ENCODE results near the gene CHD1L. TPM values are rescaled to one million over a fixed set of nuclear protein-coding genes. Genes with fewer than 3 reads are reported as not detected.
"Not testable (repeated sequence)": the region's sequence is repeated elsewhere in the genome, so short reads cannot be mapped to it uniquely, and the experiment has no call there.

Gene CHD1L
- total and polyA plus RNA-seq, 2 donors (not counting 3 experiments of a cell fraction or from before 2014, with no cell fraction given): 12.3 to 33.8 TPM

GRCh38 chr1:147225193-147225730 is 17.2 kb upstream of the CHD1L start, which contains the start of gene FMO5:
TSS of gene FMO5 (minus strand) at chr1:147225339. CDS start at chr1:147225029, 310 bp downstream.
- Histone ChIP-seq H3K36me3 (ENCODE audit: control insufficient read depth in 2 of 2, extremely low read depth in 1 of 2, insufficient read depth in 2 of 2, low read length in 2 of 2) (no peaks in the 10 kb centered on the region), H3K9me3 (replicated peaks; ENCODE audit: control insufficient read depth, insufficient read depth, low read length) (no peaks in the 10 kb centered on the region), H2AFZ (ENCODE audit: low read depth, low read length) (peak within 1 kb of the TSS; percentile 82), H3K4me3 (replicated peaks in 1 of 3; ENCODE audit: insufficient read depth in 1 of 3, low read depth in 1 of 3, low read length in 3 of 3) (peak within 1 kb of the TSS; percentile 55 to 91 (median 60)), H3K9me1 (replicated peaks; ENCODE audit: control insufficient read depth, extremely low read depth, insufficient read depth, low read length) (no peaks in the 10 kb centered on the region), H4K20me1 (replicated peaks; ENCODE audit: control insufficient read depth, extremely low read depth, insufficient read depth, low read length) (no peaks in the 10 kb centered on the region), H3K9ac (replicated peaks; ENCODE audit: extremely low read depth, insufficient read depth, low read length) (peak within 1 kb of the TSS; percentile 66), H3K27me3 (ENCODE audit: control insufficient read depth in 2 of 2, insufficient read depth in 2 of 2, low read length in 2 of 2) (peaks cover 2 to 4% of the 10 kb centered on the region in 2 experiments), H3K79me2 (ENCODE audit: control insufficient read depth, insufficient read depth, low read length) (no peaks in the 10 kb centered on the region), H3K4me2 (ENCODE audit: insufficient read depth, low read length) (peak within 1 kb of the TSS; percentile 73), H3K27ac (ENCODE audit: insufficient read depth, low read depth, low read length) (no peak within 1 kb of the TSS), H3K4me1 (ENCODE audit: control insufficient read depth, extremely low read depth, insufficient read depth, low read length) (peaks cover 4% of the 10 kb centered on the region)
- TF ChIP-seq FOS (IDR thresholded peaks at IDR 0.05; ENCODE audit: borderline replicate concordance, insufficient read depth, low read length) (no peak), JUN (IDR thresholded peaks at IDR 0.05; ENCODE audit: borderline replicate concordance, insufficient read depth, insufficient read length, low read depth) (no peak), POLR2A (IDR thresholded peaks at IDR 0.05; ENCODE audit: low read depth, low read length) (no peak), POLR2AphosphoS5 (IDR thresholded peaks at IDR 0.05; ENCODE audit: insufficient read depth, low read depth, low read length) (no peak), EZH2 (IDR thresholded peaks at IDR 0.05; ENCODE audit: borderline replicate concordance, low read depth, low read length, severe bottlenecking) (no peak), CTCF (IDR thresholded peaks at IDR 0.05; ENCODE audit: extremely low read depth in 1 of 2, insufficient read depth in 1 of 2, low read depth in 1 of 2, low read length in 2 of 2) (no peak), MYC (IDR thresholded peaks at IDR 0.05; ENCODE audit: low read depth, low read length) (no peak), GATA2 (IDR thresholded peaks at IDR 0.05; ENCODE audit: insufficient read depth, insufficient read length, low read depth, low read length) (no peak), MAX (IDR thresholded peaks at IDR 0.05; ENCODE audit: insufficient read depth, insufficient read length) (no peak)
- CTCF ChIA-PET: interaction anchor here (1.4 to 3.6 kb wide), 3 partner anchors 13 to 18 kb away, joined by 6 to 12 read pairs (median 6); partner anchors contain the start of gene CHD1L
- intact Hi-C loops (cut with micrococcal nuclease) (loop anchor here (1.0 kb wide), 2 partner anchors 17 to 53 kb away; partner anchors contain the start of genes CHD1L and PRKAB2), dilution Hi-C loops (cut with MboI; ENCODE audit: extremely low pct_ligation_motif_present, low sequenced_read_pairs) (no loop called here)
- peak; percentile 77 for FAIRE-seq
- no TSS peak for BruUV-seq (replicated peaks)
- POLR2A ChIA-PET: no interaction called here
- peak; percentile 57 for DNase-seq (ENCODE audit: low read depth, low spot score)

DNA sequence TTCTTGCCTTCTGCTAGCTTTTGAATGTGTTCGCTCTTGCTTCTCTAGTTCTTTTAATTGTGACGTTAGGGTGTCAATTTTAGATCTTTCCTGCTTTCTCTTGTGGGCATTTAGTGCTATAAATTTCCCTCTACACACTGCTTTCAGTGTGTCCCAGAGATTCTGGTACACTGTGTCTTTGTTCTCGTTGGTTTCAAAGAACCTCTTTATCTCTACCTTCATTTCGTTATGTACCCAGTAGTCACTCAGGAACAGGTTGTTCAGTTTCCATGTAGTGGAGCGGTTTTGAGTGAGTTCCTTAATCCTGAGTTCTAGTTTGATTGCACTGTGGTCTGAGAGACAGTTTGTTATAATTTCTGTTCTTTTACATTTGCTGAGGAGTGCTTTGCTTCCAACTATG is 11.5 kb upstream of the CHD1L start:
- intact Hi-C loops (cut with micrococcal nuclease); H3K9ac ChIP-seq (replicated peaks; ENCODE audit: extremely low read depth, insufficient read depth, low read length); FAIRE-seq; H3K36me3 ChIP-seq (ENCODE audit: control insufficient read depth in 2 of 2, extremely low read depth in 1 of 2, insufficient read depth in 2 of 2, low read length in 2 of 2); CTCF ChIA-PET; DNase-seq (ENCODE audit: low read depth, low spot score); H3K79me2 ChIP-seq (ENCODE audit: control insufficient read depth, insufficient read depth, low read length); H3K4me2 ChIP-seq (ENCODE audit: insufficient read depth, low read length); H3K27me3 ChIP-seq (ENCODE audit: control insufficient read depth in 2 of 2, insufficient read depth in 2 of 2, low read length in 2 of 2); dilution Hi-C loops (cut with MboI; ENCODE audit: extremely low pct_ligation_motif_present, low sequenced_read_pairs); POLR2A ChIA-PET; BruUV-seq (replicated peaks); H3K27ac ChIP-seq (ENCODE audit: insufficient read depth, low read depth, low read length); H3K4me3 ChIP-seq (replicated peaks in 1 of 3; ENCODE audit: insufficient read depth in 1 of 3, low read depth in 1 of 3, low read length in 3 of 3); H3K4me1 ChIP-seq (ENCODE audit: control insufficient read depth, extremely low read depth, insufficient read depth, low read length); H3K9me1 ChIP-seq (replicated peaks; ENCODE audit: control insufficient read depth, extremely low read depth, insufficient read depth, low read length); H2AFZ ChIP-seq (ENCODE audit: low read depth, low read length); H3K9me3 ChIP-seq (replicated peaks; ENCODE audit: control insufficient read depth, insufficient read depth, low read length); H4K20me1 ChIP-seq (replicated peaks; ENCODE audit: control insufficient read depth, extremely low read depth, insufficient read depth, low read length): not testable (repeated sequence)

DNA sequence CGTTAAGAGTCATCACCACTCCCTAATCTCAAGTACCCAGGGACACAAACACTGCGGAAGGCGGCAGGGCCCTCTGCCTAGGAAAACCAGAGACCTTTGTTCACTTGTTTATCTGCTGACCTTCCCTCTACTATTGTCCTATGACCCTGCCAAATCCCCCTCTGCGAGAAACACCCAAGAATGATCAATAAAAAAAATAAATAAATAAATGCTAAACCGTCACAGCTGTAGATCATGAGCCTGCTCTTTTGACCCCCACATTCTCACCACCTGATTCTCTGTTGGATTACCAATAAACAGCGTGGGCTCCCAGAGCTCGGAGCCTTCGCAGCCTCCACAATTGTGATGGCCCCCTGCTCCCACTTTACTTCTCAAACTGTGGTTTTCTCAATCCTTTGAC is 8.6 kb upstream of the CHD1L start:
- H4K20me1 ChIP-seq (replicated peaks; ENCODE audit: control insufficient read depth, extremely low read depth, insufficient read depth, low read length); H3K4me3 ChIP-seq (replicated peaks in 1 of 3; ENCODE audit: insufficient read depth in 1 of 3, low read depth in 1 of 3, low read length in 3 of 3); H3K36me3 ChIP-seq (ENCODE audit: control insufficient read depth in 2 of 2, extremely low read depth in 1 of 2, insufficient read depth in 2 of 2, low read length in 2 of 2); H3K4me1 ChIP-seq (ENCODE audit: control insufficient read depth, extremely low read depth, insufficient read depth, low read length); H3K27ac ChIP-seq (ENCODE audit: insufficient read depth, low read depth, low read length); BruUV-seq (replicated peaks); FAIRE-seq; H3K9me3 ChIP-seq (replicated peaks; ENCODE audit: control insufficient read depth, insufficient read depth, low read length); CTCF ChIA-PET; intact Hi-C loops (cut with micrococcal nuclease); H3K27me3 ChIP-seq (ENCODE audit: control insufficient read depth in 2 of 2, insufficient read depth in 2 of 2, low read length in 2 of 2); POLR2A ChIA-PET; H3K9ac ChIP-seq (replicated peaks; ENCODE audit: extremely low read depth, insufficient read depth, low read length); dilution Hi-C loops (cut with MboI; ENCODE audit: extremely low pct_ligation_motif_present, low sequenced_read_pairs); H3K79me2 ChIP-seq (ENCODE audit: control insufficient read depth, insufficient read depth, low read length); H3K9me1 ChIP-seq (replicated peaks; ENCODE audit: control insufficient read depth, extremely low read depth, insufficient read depth, low read length); H3K4me2 ChIP-seq (ENCODE audit: insufficient read depth, low read length); H2AFZ ChIP-seq (ENCODE audit: low read depth, low read length); DNase-seq (ENCODE audit: low read depth, low spot score): not testable (repeated sequence)

Measured in endothelial cell of umbilical vein (primary cell).